ENCODE data around the gene NPC1L1.

GRCh38 chr7:44549457-44549856 is 8.3 kb upstream of the NPC1L1 start:
- TF ChIP-seq, protein P1, sequence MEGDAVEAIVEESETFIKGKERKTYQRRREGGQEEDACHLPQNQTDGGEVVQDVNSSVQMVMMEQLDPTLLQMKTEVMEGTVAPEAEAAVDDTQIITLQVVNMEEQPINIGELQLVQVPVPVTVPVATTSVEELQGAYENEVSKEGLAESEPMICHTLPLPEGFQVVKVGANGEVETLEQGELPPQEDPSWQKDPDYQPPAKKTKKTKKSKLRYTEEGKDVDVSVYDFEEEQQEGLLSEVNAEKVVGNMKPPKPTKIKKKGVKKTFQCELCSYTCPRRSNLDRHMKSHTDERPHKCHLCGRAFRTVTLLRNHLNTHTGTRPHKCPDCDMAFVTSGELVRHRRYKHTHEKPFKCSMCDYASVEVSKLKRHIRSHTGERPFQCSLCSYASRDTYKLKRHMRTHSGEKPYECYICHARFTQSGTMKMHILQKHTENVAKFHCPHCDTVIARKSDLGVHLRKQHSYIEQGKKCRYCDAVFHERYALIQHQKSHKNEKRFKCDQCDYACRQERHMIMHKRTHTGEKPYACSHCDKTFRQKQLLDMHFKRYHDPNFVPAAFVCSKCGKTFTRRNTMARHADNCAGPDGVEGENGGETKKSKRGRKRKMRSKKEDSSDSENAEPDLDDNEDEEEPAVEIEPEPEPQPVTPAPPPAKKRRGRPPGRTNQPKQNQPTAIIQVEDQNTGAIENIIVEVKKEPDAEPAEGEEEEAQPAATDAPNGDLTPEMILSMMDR (IDR thresholded peaks at IDR 0.05 in 4 of 5, conservative IDR thresholded peaks at IDR 0.05 in 1 of 5): no peak
- no peak for TF ChIP-seq POLR2A (IDR thresholded peaks at IDR 0.05)
